Astrocyte of the cerebellum (primary cell): ENCODE measurements around the gene IFT43.
"Not testable (repeated sequence)": the region's sequence is repeated elsewhere in the genome, so short reads cannot be mapped to it uniquely, and the experiment has no call there.

ENCODE experiments used
- DNase-seq: peaks from one replicate; pipeline ENCODE4 v3.0.0-alpha.2; 2011; ENCODE audit warnings: low read depth
- H3K4me3 ChIP-seq: 2 replicates; pipeline ENCODE4 v1.5.1; 2011; ENCODE audit warnings: mild to moderate bottlenecking, low read depth, low read length, moderate library complexity
- in situ Hi-C: cut with HindIII; loops from 2 replicates; pipeline ENCODE4 v1.10.0; 2017; ENCODE audit warnings: low sequenced_read_pairs
- TF ChIP-seq, protein P1 (sequence below): IDR thresholded peaks from 2 replicates; pipeline ENCODE4 v1.5.1; 2012; ENCODE audit warnings: low read length, low read depth, moderate library complexity, mild to moderate bottlenecking; ENCODE audit errors: missing control alignments

The IFT43 gene

DNA sequence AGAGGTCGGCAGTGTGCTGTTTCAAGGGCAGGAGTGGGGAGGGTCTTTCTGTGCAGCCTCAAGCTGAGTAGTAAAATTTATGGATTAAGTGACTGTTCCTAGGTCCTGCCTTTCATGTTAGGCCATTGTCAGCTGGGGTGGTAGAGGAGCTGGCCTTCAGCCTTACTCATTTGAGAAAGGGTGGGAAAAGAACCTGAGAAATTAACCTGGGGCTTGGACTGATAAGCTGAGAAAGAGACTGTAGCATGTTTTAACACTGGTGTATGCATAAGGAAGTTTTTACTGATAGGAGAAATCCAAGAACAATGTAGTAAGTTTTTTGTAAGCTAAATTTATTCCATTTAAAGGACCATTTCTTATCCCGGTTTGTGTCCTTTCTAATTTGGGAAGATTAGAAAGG lies 20.7 kb downstream of the IFT43 start:
- no peak for DNase-seq
- in situ Hi-C loops, result no loop called here
- H3K4me3 ChIP-seq, result no peak overlapping the region
- TF ChIP-seq, protein P1, sequence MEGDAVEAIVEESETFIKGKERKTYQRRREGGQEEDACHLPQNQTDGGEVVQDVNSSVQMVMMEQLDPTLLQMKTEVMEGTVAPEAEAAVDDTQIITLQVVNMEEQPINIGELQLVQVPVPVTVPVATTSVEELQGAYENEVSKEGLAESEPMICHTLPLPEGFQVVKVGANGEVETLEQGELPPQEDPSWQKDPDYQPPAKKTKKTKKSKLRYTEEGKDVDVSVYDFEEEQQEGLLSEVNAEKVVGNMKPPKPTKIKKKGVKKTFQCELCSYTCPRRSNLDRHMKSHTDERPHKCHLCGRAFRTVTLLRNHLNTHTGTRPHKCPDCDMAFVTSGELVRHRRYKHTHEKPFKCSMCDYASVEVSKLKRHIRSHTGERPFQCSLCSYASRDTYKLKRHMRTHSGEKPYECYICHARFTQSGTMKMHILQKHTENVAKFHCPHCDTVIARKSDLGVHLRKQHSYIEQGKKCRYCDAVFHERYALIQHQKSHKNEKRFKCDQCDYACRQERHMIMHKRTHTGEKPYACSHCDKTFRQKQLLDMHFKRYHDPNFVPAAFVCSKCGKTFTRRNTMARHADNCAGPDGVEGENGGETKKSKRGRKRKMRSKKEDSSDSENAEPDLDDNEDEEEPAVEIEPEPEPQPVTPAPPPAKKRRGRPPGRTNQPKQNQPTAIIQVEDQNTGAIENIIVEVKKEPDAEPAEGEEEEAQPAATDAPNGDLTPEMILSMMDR, result no peak

DNA sequence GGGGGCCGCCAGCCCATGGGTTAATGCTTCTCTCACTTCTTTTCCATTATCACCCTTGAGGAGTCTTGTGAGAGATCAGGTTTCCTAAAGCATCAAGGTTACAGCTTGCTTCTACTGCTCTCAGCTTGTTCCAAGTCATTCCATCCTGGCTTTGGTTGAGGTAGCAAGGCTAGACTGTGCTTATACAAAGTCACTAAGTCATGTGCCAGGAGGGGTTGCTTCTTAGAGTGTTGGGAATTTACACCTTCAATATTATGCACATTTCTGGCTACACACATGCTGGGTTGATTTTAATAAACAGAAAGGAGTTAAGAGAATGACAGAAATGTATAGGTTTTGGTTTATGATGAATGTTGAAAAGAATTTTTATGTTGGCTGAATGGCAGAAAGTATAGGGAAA lies 21.8 kb downstream of the IFT43 start:
- TF ChIP-seq, protein P1, result no peak
- H3K4me3 ChIP-seq, result no peak overlapping the region
- no peak for DNase-seq
- in situ Hi-C loops, result no loop called here

DNA sequence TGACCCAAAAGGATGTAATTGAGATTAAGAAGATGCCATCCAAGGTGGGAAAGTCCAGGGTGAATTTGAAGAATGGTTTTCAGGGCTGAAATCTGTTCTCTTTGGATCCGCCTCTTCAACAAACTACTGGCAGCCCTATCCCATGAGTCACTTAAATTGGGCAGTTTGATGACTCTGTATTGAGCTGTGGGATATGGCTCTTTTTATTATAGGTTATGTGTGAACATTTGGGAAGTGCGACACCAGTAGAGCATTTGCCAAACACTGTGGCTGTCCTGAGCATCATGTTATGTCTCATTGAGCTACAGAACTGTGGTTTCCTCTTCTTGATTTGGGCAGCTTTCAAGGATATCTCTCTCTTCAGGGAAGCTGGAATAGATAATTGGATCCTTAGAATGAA lies 22.3 kb downstream of the IFT43 start:
- TF ChIP-seq, protein P1, result no peak
- no peak for DNase-seq
- in situ Hi-C loops, result no loop called here
- H3K4me3 ChIP-seq, result no peak overlapping the region

DNA sequence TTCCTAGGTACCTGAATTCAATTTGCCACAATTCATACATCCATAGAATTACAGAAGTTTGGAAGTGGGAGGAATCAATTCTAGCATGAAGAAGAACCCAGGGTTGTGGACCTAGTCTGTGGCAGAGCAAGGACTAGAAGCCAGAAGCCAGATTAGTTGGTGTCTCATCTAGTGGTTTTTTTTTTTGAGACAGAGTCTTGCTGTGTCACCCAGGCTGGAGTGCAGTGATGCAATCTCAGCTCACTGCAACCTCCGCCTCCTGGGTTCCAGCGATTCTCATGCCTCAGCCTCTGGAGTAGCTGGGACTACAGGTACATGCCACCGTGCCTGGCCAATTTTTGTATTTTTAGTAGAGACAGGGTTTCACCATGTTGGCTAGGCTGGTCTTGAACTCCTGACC lies 24.1 kb downstream of the IFT43 start:
- in situ Hi-C loops, H3K4me3 ChIP-seq, DNase-seq: not testable (repeated sequence)

DNA sequence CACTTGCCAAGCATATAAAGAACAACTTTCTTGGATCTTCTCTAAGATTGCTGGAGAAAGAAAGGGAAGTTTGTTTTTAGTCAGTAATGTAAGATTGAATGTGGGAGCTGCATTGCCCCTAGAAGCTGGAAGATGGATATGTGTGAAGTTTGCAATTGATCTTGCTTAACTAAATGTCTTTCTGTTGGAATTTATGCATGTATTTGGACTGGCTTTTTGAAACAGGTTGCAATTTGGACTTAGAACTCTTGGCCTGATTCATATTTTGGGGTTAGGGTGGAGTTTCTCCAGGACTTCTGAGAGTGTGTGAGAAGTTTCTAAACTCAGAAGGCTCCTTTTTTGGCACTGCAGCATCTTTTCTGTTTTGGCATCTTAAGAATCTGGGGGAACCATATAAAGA lies 26.4 kb downstream of the IFT43 start:
- in situ Hi-C loops, result no loop called here
- TF ChIP-seq, protein P1, result no peak
- no peak for DNase-seq
- no peak overlapping the region for H3K4me3 ChIP-seq

DNA sequence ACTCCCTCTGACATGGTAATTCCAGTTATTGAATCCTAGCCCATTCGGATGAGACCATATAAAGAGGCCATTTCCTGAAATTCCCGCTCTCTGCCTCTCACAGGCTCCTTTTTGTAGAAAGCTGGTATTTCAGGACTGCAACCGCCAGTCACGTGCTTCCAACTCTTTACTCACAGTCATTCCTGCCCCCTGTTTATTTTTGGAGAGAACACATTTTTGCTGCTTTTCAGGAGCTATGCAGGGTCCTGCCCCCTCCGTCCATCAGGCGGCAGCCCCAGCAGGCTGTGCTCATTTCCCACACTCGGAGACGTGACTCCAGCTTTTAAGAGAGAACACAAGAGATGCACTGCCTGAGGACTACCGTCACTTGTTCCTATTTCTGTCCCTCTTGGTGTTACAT lies 26.8 kb downstream of the IFT43 start:
- in situ Hi-C loops, result no loop called here
- no peak overlapping the region for H3K4me3 ChIP-seq
- TF ChIP-seq, protein P1, result no peak
- no peak for DNase-seq

DNA sequence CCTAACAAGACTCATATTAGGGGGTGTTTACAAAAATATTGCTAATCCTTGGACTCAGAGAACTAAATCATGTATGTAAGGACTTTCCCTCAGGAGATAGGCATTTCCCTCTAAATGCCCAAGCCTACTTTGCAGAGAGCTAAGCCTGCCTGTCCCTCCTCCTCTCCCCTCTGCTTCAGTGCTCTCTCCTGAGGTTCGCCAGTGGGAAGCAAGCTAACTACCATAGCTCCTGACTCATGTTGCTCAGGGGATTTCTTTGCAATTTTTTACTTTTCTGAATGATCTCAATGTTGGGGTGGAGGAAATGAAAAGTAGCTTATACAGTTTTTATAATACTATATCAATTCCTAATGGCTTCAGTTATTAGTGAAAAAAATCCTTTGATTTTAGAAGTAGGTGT lies 29.6 kb downstream of the IFT43 start:
- TF ChIP-seq, protein P1, result no peak
- in situ Hi-C loops, result no loop called here
- no peak for DNase-seq
- H3K4me3 ChIP-seq, result no peak overlapping the region
